ENCODE results near the gene BACE1-AS.
A peak's percentile ranks its signal among the peaks of the same experiment; 100 is the strongest.
"Not testable (repeated sequence)": the region's sequence is repeated elsewhere in the genome, so short reads cannot be mapped to it uniquely, and the experiment has no call there.

Gene BACE1-AS

DNA sequence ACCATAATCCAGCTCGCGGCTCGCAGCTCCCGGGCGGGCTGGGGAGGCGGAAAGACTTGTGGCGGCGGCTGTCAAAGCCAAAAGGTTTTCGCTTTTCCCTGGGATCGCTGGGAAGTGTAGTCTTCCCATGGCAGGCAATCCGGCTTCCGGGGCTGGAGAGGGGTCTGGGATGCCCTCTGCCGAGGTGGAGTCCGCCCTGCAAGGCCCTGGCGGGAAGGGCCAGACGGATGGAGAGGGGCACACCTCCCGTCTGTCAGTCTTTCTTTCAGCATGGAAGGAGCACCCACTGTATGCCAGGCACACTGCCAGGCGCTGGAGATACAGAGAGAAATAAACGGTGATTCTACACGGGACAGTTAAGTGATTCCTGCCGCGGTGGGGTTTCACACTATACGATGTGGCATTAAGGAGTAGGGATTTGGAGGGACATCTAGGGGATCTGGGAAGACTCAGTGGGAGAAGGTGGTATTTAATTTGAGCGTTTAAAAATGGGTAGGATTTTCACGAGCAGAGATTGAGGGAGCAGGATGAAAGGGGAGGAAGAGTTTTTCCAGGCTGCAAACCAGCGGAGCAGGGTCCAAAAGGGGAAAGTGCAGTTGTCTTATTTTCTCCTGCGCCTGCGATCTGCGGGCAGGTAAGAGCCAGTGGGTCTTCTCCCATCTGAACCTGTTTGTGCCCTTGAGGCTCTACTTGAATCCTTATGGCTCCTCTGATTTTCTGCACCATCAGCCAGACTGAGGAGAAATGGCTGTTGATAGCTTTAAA lies 25.2 kb downstream of the BACE1-AS start, which contains the start of gene BACE1:
TSS of gene BACE1 (minus strand) at position 60 of the 765 bp plus-strand sequence. CDS start 461 bp downstream, outside the sequence.
- no peak for DNase-seq (ENCODE audit: low read depth, low spot score)
- no peak within 1 kb of the TSS for H3K27ac ChIP-seq

GRCh38 chr11:117318738-117319137 lies 27.6 kb downstream of the BACE1-AS start:
- no peak for DNase-seq (ENCODE audit: low read depth, low spot score)
- no peak overlapping the region for H3K27ac ChIP-seq

GRCh38 chr11:117319214-117319840 lies 28.2 kb downstream of the BACE1-AS start:
- H3K27ac ChIP-seq = no peak overlapping the region
- DNase-seq (ENCODE audit: low read depth, low spot score) = no peak

DNA sequence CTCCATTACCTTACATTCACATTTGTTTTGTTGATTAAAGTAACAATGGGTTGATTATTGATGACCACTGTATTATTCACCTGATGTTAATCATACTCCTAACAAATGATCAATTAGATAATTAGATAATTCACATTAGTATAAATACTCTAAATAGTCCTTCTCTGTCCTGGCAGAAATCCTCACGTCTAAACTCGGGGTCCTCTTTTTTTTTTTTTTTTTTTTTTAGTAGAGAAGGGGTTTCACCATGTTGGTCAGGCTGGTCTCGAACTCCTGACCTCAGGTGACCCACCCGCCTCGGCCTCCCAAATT lies 36.1 kb downstream of the BACE1-AS start:
- not testable (repeated sequence) for DNase-seq (ENCODE audit: low read depth, low spot score)
- peak overlapping the region; percentile 80 for H3K27ac ChIP-seq

DNA sequence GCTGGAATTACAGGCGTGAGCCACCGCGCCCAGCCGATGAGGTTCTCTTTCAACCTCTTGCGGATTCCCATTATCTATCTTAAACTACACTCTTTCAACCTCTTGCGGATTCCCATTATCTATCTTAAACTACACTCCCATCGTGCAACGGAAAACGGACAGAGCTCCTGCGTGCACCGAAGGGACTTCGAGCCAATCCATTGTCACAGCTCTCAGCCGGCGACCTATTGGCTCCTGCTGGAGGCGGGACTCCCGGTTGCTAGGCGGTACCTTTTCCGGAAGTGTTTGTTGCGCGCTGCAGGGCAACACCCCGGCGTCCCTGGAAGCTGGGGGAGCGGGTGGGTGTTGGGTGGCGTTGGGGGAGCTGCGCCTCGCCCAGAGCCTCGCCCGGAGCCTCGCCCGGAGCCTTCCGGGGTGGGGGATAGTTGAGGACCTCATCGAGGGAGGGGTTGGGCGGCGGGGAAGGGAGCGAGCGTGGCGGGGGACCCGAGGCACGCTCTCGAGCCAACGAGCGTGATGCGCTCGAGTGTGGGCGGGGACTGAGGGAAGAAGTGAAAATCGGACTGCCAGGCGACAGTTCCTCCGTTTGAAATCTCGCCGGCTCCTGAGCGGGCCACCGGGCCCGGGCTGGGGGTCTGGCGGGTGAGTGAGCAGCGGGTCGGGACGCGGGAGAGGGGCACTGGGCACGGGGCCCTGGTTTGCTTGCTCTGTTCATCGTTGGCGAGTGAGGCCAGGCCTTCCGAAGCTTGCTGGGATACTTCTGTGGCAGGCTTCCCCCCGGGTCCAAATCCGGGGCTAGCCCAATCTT lies 36.6 kb downstream of the BACE1-AS start, which contains the start of gene CEP164:
TSS of gene CEP164 (plus strand) at position 288 of the 808 bp plus-strand sequence. CDS start 10,733 bp downstream, outside the sequence.
- peak within 1 kb of the TSS; percentile 80 for H3K27ac ChIP-seq
- peak; percentile 82 for DNase-seq (ENCODE audit: low read depth, low spot score)

GRCh38 chr11:117328375-117329010 lies 37.3 kb downstream of the BACE1-AS start:
- no peak for DNase-seq (ENCODE audit: low read depth, low spot score)
- peak overlapping the region; percentile 80 for H3K27ac ChIP-seq

- no peak for DNase-seq (ENCODE audit: low read depth, low spot score)
- no peak overlapping the region for H3K27ac ChIP-seq
Measured at GRCh38 chr11:117332843-117333242, 41.7 kb downstream of the BACE1-AS start.

DNA sequence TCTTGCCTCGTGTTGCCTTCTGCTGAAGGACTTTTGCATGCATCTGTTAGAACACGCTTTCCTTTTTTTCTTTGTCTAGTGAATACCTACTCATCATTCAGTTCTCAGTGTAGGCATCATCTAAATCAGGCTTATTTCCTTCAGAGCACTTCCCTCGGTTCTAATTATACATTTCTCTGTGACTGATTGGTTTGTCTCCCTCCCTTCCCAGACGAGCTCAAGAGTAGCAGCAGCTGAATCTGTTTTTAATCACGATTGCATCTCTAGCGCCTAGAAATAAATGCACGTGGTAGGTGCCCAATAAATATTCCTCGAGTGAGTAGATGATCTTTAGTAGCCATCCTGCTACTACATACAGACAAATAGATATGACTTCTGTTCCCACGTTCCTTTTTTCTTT lies 42.8 kb downstream of the BACE1-AS start:
- H3K27ac ChIP-seq = no peak overlapping the region
- no peak for DNase-seq (ENCODE audit: low read depth, low spot score)

DNA sequence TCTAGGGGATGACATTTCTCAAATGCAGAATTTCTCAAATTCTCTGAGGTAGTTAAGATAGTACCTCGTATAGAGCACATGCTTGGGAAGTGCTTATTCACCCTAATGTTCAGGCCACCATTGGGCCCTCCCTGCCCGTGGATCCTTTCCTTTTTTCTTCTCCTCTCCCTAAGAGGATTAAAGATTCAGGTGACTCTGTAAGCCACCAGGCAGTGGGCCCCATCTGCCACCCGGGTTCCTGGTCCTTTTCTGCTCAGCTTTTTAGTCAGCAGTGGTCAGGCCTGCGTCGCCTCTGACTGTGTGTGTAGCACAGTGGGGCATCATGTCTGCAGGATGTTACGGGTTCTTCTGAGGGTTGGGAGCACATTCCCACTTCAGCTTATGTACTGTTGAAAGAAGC lies 43.8 kb downstream of the BACE1-AS start:
- H3K27ac ChIP-seq = no peak overlapping the region
- DNase-seq (ENCODE audit: low read depth, low spot score) = no peak

GRCh38 chr11:117335399-117335798 lies 44.3 kb downstream of the BACE1-AS start:
- no peak for DNase-seq (ENCODE audit: low read depth, low spot score)

GRCh38 chr11:117337076-117337475 lies 45.9 kb downstream of the BACE1-AS start:
- DNase-seq (ENCODE audit: low read depth, low spot score) = no peak
- no peak overlapping the region for H3K27ac ChIP-seq

More at GRCh38 chr11:117335399-117335798, 44.3 kb downstream of the BACE1-AS start:
- no peak overlapping the region for H3K27ac ChIP-seq

Measured in epithelial cell of prostate (primary cell).